ENCODE data around the gene DLX3. TPM values are rescaled to one million over a fixed set of nuclear protein-coding genes. Genes with fewer than 3 reads are reported as not detected.

DLX3 gene
- polyA plus RNA-seq, 3 donors = not detected

DNA sequence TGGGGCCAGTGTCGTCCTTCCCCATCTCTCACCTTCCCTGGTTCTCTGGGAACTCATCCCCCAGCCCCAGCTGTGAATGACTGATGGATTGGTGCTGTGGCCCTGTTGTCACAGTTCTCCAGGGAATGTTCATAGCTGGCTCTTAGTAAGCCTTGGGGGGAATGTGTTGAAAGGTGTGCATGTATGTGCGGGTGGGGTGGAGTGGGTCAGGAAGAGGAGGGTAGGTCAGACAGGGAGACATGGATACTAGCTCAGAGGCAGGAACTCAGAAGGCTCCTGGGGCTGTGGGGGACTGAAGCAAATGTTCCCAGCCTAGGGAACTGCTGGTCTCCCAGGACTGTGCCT, 21.8 kb downstream of the DLX3 start:
- Mint-ChIP-seq H3K4me3 (peak overlapping the region in 1 of 2 donors; percentile 84), H3K27ac (no peak overlapping the region), H3K4me1 (peaks cover 44% of the 10 kb centered on the region), H3K27me3 (ENCODE audit: low read depth in 3 of 3) (peaks cover 80 to 95% (median 84%) of the 10 kb centered on the region in 3 donors), H3K9me3 (peaks cover 0 to 33% (median 8%) of the 10 kb centered on the region in 7 donors), H3K36me3 (peaks cover 14% of the 10 kb centered on the region in 2 donors)
- peaks cover 33 to 35% of the 10 kb centered on the region in 2 donors for H3K4me1 ChIP-seq (ENCODE audit: control insufficient read depth in 1 of 2, insufficient read depth in 2 of 2, low read length in 2 of 2)
- no peak overlapping the region for H3K4me3 ChIP-seq (replicated peaks in 1 of 3; ENCODE audit: low read depth in 2 of 3, low read length in 3 of 3)
- no peaks in the 10 kb centered on the region for H3K79me2 ChIP-seq (ENCODE audit: insufficient read depth, low read length)
- intact Hi-C loops (cut with micrococcal nuclease) = no loop called here
- H3K9me3 ChIP-seq (replicated peaks in 1 of 2; ENCODE audit: control insufficient read depth in 1 of 2, insufficient read depth in 1 of 2, low read length in 2 of 2) = peaks cover 0 to 31% of the 10 kb centered on the region in 2 donors
- TF ChIP-seq, protein P1, sequence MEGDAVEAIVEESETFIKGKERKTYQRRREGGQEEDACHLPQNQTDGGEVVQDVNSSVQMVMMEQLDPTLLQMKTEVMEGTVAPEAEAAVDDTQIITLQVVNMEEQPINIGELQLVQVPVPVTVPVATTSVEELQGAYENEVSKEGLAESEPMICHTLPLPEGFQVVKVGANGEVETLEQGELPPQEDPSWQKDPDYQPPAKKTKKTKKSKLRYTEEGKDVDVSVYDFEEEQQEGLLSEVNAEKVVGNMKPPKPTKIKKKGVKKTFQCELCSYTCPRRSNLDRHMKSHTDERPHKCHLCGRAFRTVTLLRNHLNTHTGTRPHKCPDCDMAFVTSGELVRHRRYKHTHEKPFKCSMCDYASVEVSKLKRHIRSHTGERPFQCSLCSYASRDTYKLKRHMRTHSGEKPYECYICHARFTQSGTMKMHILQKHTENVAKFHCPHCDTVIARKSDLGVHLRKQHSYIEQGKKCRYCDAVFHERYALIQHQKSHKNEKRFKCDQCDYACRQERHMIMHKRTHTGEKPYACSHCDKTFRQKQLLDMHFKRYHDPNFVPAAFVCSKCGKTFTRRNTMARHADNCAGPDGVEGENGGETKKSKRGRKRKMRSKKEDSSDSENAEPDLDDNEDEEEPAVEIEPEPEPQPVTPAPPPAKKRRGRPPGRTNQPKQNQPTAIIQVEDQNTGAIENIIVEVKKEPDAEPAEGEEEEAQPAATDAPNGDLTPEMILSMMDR (IDR thresholded peaks at IDR 0.05) = no peak
- H3K9ac ChIP-seq (ENCODE audit: insufficient read depth, low read length, poor library complexity, severe bottlenecking) = no peak overlapping the region
- H3K4me2 ChIP-seq (replicated peaks; ENCODE audit: extremely low read depth, low read length, poor library complexity, severe bottlenecking) = no peak overlapping the region
- no peak for DNase-seq
- 56% methylated on average over 1 of the region's 2 CpGs for WGBS (ENCODE audit: insufficient coverage)
- H3K27ac ChIP-seq (ENCODE audit: low read depth in 1 of 2, low read length in 2 of 2) = no peak overlapping the region
- H3K27me3 ChIP-seq (ENCODE audit: control insufficient read depth in 2 of 2, insufficient read depth in 2 of 2, low read length in 2 of 2) = peaks cover 58 to 88% of the 10 kb centered on the region in 2 donors
- H4K20me1 ChIP-seq (ENCODE audit: insufficient read depth, low read length) = no peaks in the 10 kb centered on the region
- no peaks in the 10 kb centered on the region for H3K36me3 ChIP-seq (replicated peaks in 1 of 2; ENCODE audit: control insufficient read depth in 1 of 2, insufficient read depth in 2 of 2, low read length in 2 of 2)
- no peak overlapping the region for H2AFZ ChIP-seq (ENCODE audit: insufficient read depth, low read depth, low read length, poor library complexity, severe bottlenecking)

DNA sequence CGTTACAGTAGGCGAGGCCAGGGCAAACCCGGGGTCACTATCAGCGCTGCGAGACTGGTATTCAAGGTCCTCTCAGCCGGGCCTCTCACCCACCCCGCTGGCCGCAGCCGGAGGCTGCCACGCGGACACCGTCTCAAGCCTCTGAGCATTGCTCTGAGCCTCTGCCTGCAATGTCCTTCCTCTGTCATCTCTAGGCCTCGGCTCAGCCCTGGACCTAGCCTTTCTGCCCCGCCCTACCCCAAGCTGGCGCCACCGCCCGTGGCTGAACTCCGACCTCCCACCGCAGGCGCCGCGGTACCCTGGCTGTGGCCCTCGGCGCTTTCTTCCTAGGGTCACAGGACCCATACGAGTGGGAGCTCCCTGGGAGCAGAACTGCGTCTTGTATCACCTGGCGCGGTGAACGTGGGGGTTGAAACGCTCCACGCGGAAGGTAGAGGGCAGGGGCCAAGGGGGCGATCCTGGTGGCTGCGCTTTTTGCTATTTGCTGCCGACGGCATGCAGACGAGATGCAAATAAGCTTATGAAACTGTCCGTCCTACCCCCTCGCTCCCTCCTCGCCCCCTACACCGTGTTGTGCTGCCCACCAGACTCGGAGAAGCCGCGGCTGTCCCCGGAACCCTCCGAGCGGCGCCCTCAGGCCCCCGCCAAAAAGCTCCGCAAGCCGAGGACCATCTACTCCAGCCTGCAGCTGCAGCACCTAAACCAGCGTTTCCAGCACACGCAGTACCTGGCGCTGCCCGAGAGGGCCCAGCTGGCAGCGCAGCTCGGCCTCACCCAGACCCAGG, 22.3 kb downstream of the DLX3 start:
- TF ChIP-seq, protein P1 (IDR thresholded peaks at IDR 0.05) = no peak
- no peaks in the 10 kb centered on the region for H4K20me1 ChIP-seq (ENCODE audit: insufficient read depth, low read length)
- H3K9me3 Mint-ChIP-seq = peaks cover 0 to 33% (median 8%) of the 10 kb centered on the region in 7 donors
- H3K27ac Mint-ChIP-seq = no peak overlapping the region
- no peak overlapping the region for H3K4me3 ChIP-seq (replicated peaks in 1 of 3; ENCODE audit: low read depth in 2 of 3, low read length in 3 of 3)
- peaks cover 77 to 93% (median 82%) of the 10 kb centered on the region in 3 donors for H3K27me3 Mint-ChIP-seq (ENCODE audit: low read depth in 3 of 3)
- H3K27ac ChIP-seq (ENCODE audit: low read depth in 1 of 2, low read length in 2 of 2) = no peak overlapping the region
- no peak overlapping the region for H2AFZ ChIP-seq (ENCODE audit: insufficient read depth, low read depth, low read length, poor library complexity, severe bottlenecking)
- H3K4me1 Mint-ChIP-seq = peaks cover 44% of the 10 kb centered on the region
- H3K9me3 ChIP-seq (replicated peaks in 1 of 2; ENCODE audit: control insufficient read depth in 1 of 2, insufficient read depth in 1 of 2, low read length in 2 of 2) = peaks cover 0 to 31% of the 10 kb centered on the region in 2 donors
- intact Hi-C loops (cut with micrococcal nuclease) = no loop called here
- peaks cover 34 to 36% of the 10 kb centered on the region in 2 donors for H3K4me1 ChIP-seq (ENCODE audit: control insufficient read depth in 1 of 2, insufficient read depth in 2 of 2, low read length in 2 of 2)
- H3K4me2 ChIP-seq (replicated peaks; ENCODE audit: extremely low read depth, low read length, poor library complexity, severe bottlenecking) = peak overlapping the region; percentile 4
- H3K27me3 ChIP-seq (ENCODE audit: control insufficient read depth in 2 of 2, insufficient read depth in 2 of 2, low read length in 2 of 2) = peaks cover 58 to 88% of the 10 kb centered on the region in 2 donors
- H3K4me3 Mint-ChIP-seq = peak overlapping the region in 1 of 2 donors; percentile 84
- H3K9ac ChIP-seq (ENCODE audit: insufficient read depth, low read length, poor library complexity, severe bottlenecking) = no peak overlapping the region
- DNase-seq = no peak
- H3K36me3 Mint-ChIP-seq = peaks cover 14% of the 10 kb centered on the region in 2 donors
- H3K79me2 ChIP-seq (ENCODE audit: insufficient read depth, low read length) = no peaks in the 10 kb centered on the region
- no peaks in the 10 kb centered on the region for H3K36me3 ChIP-seq (replicated peaks in 1 of 2; ENCODE audit: control insufficient read depth in 1 of 2, insufficient read depth in 2 of 2, low read length in 2 of 2)
- WGBS (ENCODE audit: insufficient coverage) = 7% methylated on average over 55 of the region's 57 CpGs
